ENCODE data around the gene FBXW9. TPM values are rescaled to one million over a fixed set of nuclear protein-coding genes. Genes with fewer than 3 reads are reported as not detected.

Gene FBXW9
- total and polyA plus RNA-seq, 2 experiments from 2014 or later: 6.6 to 19.4 TPM

GRCh38 chr19:12723381-12723640 lies 26.9 kb upstream of the FBXW9 start:
- Mint-ChIP-seq H3K27me3 (ENCODE audit: insufficient read depth, low read depth, poor library complexity) (peaks cover 27% of the 10 kb centered on the region), H3K9me3 (no peaks in the 10 kb centered on the region; the same call in 2 of the 3 replicates), H3K27ac (peak overlapping the region; percentile 95), H3K36me3 (ENCODE audit: low read depth) (peaks cover 37% of the 10 kb centered on the region), H3K4me3 (peak overlapping the region; percentile 91), H3K4me1 (peaks cover 15% of the 10 kb centered on the region)
- Histone ChIP-seq H2AFZ (no peak overlapping the region), H4K20me1 (replicated peaks; ENCODE audit: insufficient read depth) (peaks cover 13% of the 10 kb centered on the region; the same call in 1 of the 2 replicates), H3K27ac (ENCODE audit: low read depth) (peak overlapping the region; percentile 83), H3K79me2 (replicated peaks; ENCODE audit: insufficient read depth) (peaks cover 57% of the 10 kb centered on the region), H3K27me3 (ENCODE audit: insufficient read depth) (no peaks in the 10 kb centered on the region), H3K9me2 (ENCODE audit: insufficient read depth) (no peaks in the 10 kb centered on the region), H3K4me2 (peak overlapping the region; percentile 87), H3K4me3 (peak overlapping the region; percentile 80), H3K36me3 (ENCODE audit: insufficient read depth) (peaks cover 4% of the 10 kb centered on the region; the same call in 1 of the 2 replicates), H3F3A (replicated peaks; ENCODE audit: low read depth) (peaks cover 34% of the 10 kb centered on the region), H3K4me1 (ENCODE audit: insufficient read depth) (peaks cover 9% of the 10 kb centered on the region; the same call in 1 of the 2 replicates)
- DNase-seq (ENCODE audit: low spot score) (peak; percentile 17), ATAC-seq (no peak)
- TF ChIP-seq ETS1 (IDR thresholded peaks at IDR 0.05): no peak
- TF ChIP-seq, protein P1, sequence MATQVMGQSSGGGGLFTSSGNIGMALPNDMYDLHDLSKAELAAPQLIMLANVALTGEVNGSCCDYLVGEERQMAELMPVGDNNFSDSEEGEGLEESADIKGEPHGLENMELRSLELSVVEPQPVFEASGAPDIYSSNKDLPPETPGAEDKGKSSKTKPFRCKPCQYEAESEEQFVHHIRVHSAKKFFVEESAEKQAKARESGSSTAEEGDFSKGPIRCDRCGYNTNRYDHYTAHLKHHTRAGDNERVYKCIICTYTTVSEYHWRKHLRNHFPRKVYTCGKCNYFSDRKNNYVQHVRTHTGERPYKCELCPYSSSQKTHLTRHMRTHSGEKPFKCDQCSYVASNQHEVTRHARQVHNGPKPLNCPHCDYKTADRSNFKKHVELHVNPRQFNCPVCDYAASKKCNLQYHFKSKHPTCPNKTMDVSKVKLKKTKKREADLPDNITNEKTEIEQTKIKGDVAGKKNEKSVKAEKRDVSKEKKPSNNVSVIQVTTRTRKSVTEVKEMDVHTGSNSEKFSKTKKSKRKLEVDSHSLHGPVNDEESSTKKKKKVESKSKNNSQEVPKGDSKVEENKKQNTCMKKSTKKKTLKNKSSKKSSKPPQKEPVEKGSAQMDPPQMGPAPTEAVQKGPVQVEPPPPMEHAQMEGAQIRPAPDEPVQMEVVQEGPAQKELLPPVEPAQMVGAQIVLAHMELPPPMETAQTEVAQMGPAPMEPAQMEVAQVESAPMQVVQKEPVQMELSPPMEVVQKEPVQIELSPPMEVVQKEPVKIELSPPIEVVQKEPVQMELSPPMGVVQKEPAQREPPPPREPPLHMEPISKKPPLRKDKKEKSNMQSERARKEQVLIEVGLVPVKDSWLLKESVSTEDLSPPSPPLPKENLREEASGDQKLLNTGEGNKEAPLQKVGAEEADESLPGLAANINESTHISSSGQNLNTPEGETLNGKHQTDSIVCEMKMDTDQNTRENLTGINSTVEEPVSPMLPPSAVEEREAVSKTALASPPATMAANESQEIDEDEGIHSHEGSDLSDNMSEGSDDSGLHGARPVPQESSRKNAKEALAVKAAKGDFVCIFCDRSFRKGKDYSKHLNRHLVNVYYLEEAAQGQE (IDR thresholded peaks at IDR 0.05; ENCODE audit: unreplicated experiment): no peak
- TF ChIP-seq JUNB (IDR thresholded peaks at IDR 0.05; ENCODE audit: unreplicated experiment): no peak
- TF ChIP-seq NANOG (IDR thresholded peaks at IDR 0.05; ENCODE audit: borderline replicate concordance): no peak
- no peak for TF ChIP-seq ZNF331 (CRISPR knock-in tag; IDR thresholded peaks at IDR 0.05; ENCODE audit: low read depth)
- no peak for TF ChIP-seq EZH2phosphoT487 (IDR thresholded peaks at IDR 0.05; ENCODE audit: unreplicated experiment)
- no peak for TF ChIP-seq POLR2AphosphoS5 (IDR thresholded peaks at IDR 0.05; ENCODE audit: low read depth)

- H3K36me3 ChIP-seq (ENCODE audit: insufficient read depth): peaks cover 7% of the 10 kb centered on the region; the same call in 1 of the 2 replicates
- H4K20me1 ChIP-seq (replicated peaks; ENCODE audit: insufficient read depth): peaks cover 19% of the 10 kb centered on the region; the same call in 1 of the 2 replicates
- peaks cover 15% of the 10 kb centered on the region for H3K4me1 Mint-ChIP-seq
- ATAC-seq: peak; percentile 70
- H3K27ac Mint-ChIP-seq: peak overlapping the region; percentile 95
- peaks cover 36% of the 10 kb centered on the region for H3K36me3 Mint-ChIP-seq (ENCODE audit: low read depth)
- H3K9me2 ChIP-seq (ENCODE audit: insufficient read depth): no peaks in the 10 kb centered on the region
- peaks cover 9% of the 10 kb centered on the region; the same call in 1 of the 2 replicates for H3K4me1 ChIP-seq (ENCODE audit: insufficient read depth)
- peak overlapping the region; percentile 91 for H3K4me3 Mint-ChIP-seq
- H2AFZ ChIP-seq: no peak overlapping the region
- DNase-seq (ENCODE audit: low spot score): peak; percentile 100
- peaks cover 27% of the 10 kb centered on the region for H3K27me3 Mint-ChIP-seq (ENCODE audit: insufficient read depth, low read depth, poor library complexity)
- no peaks in the 10 kb centered on the region for H3K27me3 ChIP-seq (ENCODE audit: insufficient read depth)
- H3K9me3 Mint-ChIP-seq: no peaks in the 10 kb centered on the region
- H3K27ac ChIP-seq (ENCODE audit: low read depth): peak overlapping the region; percentile 96
- TF ChIP-seq CREB1 (CRISPR knock-in tag; IDR thresholded peaks at IDR 0.05; ENCODE audit: low read depth) (0 out of 2 replicates have a peak, but pooled peaks have one; percentile 50), ETS1 (IDR thresholded peaks at IDR 0.05) (peak; percentile 50), JUNB (IDR thresholded peaks at IDR 0.05; ENCODE audit: unreplicated experiment) (no peak), ZNF114 (CRISPR knock-in tag; IDR thresholded peaks at IDR 0.05) (no peak), POLR2AphosphoS5 (IDR thresholded peaks at IDR 0.05; ENCODE audit: low read depth) (peak; percentile 83)
- H3K4me3 ChIP-seq: peak overlapping the region; percentile 80
- H3K79me2 ChIP-seq (replicated peaks; ENCODE audit: insufficient read depth): peaks cover 62% of the 10 kb centered on the region
- H3K4me2 ChIP-seq: peak overlapping the region; percentile 100
- H3F3A ChIP-seq (replicated peaks; ENCODE audit: low read depth): peaks cover 37% of the 10 kb centered on the region
Measured at GRCh38 chr19:12722566-12723380, 26.3 kb upstream of the FBXW9 start.
